Stimulated activated CD8-positive, alpha-beta memory T cell treated with anti-CD3 and anti-CD28 coated beads, Interleukin-4, amount 100 ng/mL, for 24 hours (primary cell): ENCODE data around the gene RGS14.
"Not testable (repeated sequence)": the region's sequence is repeated elsewhere in the genome, so short reads cannot be mapped to it uniquely, and the experiment has no call there.

Experiments used
- DNase-seq: peaks from one replicate; pipeline ENCODE4 v3.0.0-alpha.2; 2020; ENCODE audit warnings: low read depth

Gene RGS14

GRCh38 chr5:177346820-177347219 lies 10.9 kb upstream of the RGS14 start:
- DNase-seq, result no peak

GRCh38 chr5:177347699-177348098 lies 10.0 kb upstream of the RGS14 start:
- no peak for DNase-seq

GRCh38 chr5:177349362-177349647 lies 8.4 kb upstream of the RGS14 start:
- DNase-seq, result no peak

- no peak for DNase-seq
These were observed 8.0 kb upstream of the RGS14 start for GRCh38 chr5:177349762-177350161.

- no peak for DNase-seq
These were observed 6.8 kb upstream of the RGS14 start for GRCh38 chr5:177350776-177351391.

GRCh38 chr5:177351392-177352329 lies 6.1 kb upstream of the RGS14 start, which contains the start of gene LMAN2:
Gene LMAN2, minus strand, starts transcription at chr5:177351668. Its CDS starts 21 bp downstream, at chr5:177351647.
- peak; percentile 81 for DNase-seq

- no peak for DNase-seq
These were observed 4.6 kb upstream of the RGS14 start for GRCh38 chr5:177353093-177353492.

- no peak for DNase-seq
These were observed 3.5 kb upstream of the RGS14 start for GRCh38 chr5:177354256-177354655.

- no peak for DNase-seq
These were observed 3.0 kb upstream of the RGS14 start for GRCh38 chr5:177354711-177355110.

GRCh38 chr5:177355162-177355867 lies 2.4 kb upstream of the RGS14 start:
- no peak for DNase-seq

- DNase-seq, result no peak
These were observed 1.9 kb upstream of the RGS14 start for GRCh38 chr5:177355868-177356168.

GRCh38 chr5:177356746-177357145 lies 978 bp upstream of the RGS14 start:
- DNase-seq, result no peak

- no peak for DNase-seq
These were observed 622 bp upstream of the RGS14 start for GRCh38 chr5:177357146-177357458.

GRCh38 chr5:177358370-177358819 lies 671 bp downstream of the RGS14 start:
- no peak for DNase-seq

GRCh38 chr5:177359451-177359851 lies 1.7 kb downstream of the RGS14 start:
- DNase-seq, result no peak

- no peak for DNase-seq
These were observed 2.1 kb downstream of the RGS14 start for GRCh38 chr5:177359860-177360259.

- DNase-seq, result not testable (repeated sequence)
These were observed 3.0 kb downstream of the RGS14 start for GRCh38 chr5:177360740-177361139.

- no peak for DNase-seq
These were observed 3.9 kb downstream of the RGS14 start for GRCh38 chr5:177361418-177362291.

GRCh38 chr5:177362292-177362609 lies 4.5 kb downstream of the RGS14 start:
- DNase-seq, result no peak

GRCh38 chr5:177362610-177363507 lies 5.1 kb downstream of the RGS14 start:
- DNase-seq, result peak; percentile 54

- DNase-seq, result no peak
These were observed 5.8 kb downstream of the RGS14 start for GRCh38 chr5:177363565-177363964.
